T-helper 17 cell (primary cell): ENCODE measurements around the gene KMT5B. TPM values are rescaled to one million over a fixed set of nuclear protein-coding genes. Genes with fewer than 3 reads are reported as not detected.

Source experiments
- ATAC-seq: fragments of 150-1000 bp; cut with Tn5 transposase; 2 replicates; pipeline ENCODE4 v1.10.0; 2021; ENCODE audit warnings: mild to moderate bottlenecking, moderate library complexity
- DNase-seq, 3 donors: peaks; one replicate each; pipeline versions ENCODE4 v3.0.0 to v3.0.0-alpha.2; 2020 to 2021
- H3K9me3 ChIP-seq: one replicate; pipeline ENCODE4 v1.7.0; 2013; ENCODE audit warnings: low read length, mild to moderate bottlenecking; ENCODE audit not compliant: control insufficient read depth, poor library complexity, severe bottlenecking
- H3K27ac Mint-ChIP-seq: one replicate; pipeline ENCODE4 v1.8.0; 2022; ENCODE audit warnings: mild to moderate bottlenecking, moderate library complexity, mixed read lengths
- H3K27me3 Mint-ChIP-seq: one replicate; pipeline ENCODE4 v1.8.0; 2022; ENCODE audit warnings: mixed read lengths
- H3K36me3 Mint-ChIP-seq: one replicate; pipeline ENCODE4 v1.8.0; 2022; ENCODE audit warnings: low read depth, mixed read lengths
- H3K4me1 Mint-ChIP-seq: one replicate; pipeline ENCODE4 v1.8.0; 2022; ENCODE audit warnings: mild to moderate bottlenecking, mixed read lengths
- H3K4me3 Mint-ChIP-seq: one replicate; pipeline ENCODE4 v1.8.0; 2022; ENCODE audit warnings: mild to moderate bottlenecking, moderate library complexity, mixed read lengths
- total RNA-seq, 4 donors: library from RNA in 2 of 4; stranded (reverse) in 2 of 4; gene quantifications; one replicate each; pipeline ENCODE4 v1.2.3 and lab custom pipeline; 2022 to 2026

The KMT5B gene
- total RNA-seq, 2 donors from 2014 or later: 30.5 to 33.8 TPM

GRCh38 chr11:68159665-68160064 lies 53.4 kb downstream of the KMT5B start:
- H3K36me3 Mint-ChIP-seq: peaks cover 5% of the 10 kb centered on the region

DNA sequence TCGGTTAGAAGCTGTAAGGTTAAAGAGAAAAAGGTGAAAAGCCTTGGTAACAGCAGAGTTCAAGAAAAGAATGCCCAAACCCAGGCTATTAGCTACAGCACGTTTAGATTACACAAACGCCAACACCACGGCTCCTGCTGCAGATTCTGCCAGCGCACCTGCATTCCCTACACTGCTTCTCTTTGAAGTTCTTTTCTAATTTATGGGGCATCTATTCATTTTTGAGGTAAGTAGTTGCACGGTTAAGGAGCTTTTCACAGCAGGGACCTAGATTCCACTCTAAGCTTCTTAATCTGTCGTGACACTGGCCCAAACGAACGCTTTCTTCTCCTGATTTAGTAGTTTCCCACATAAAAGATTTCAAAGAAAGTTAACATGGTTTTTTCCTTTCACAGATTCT lies 53.9 kb downstream of the KMT5B start:
- Mint-ChIP-seq H3K4me1 (peaks cover 5% of the 10 kb centered on the region), H3K27ac (no peak overlapping the region), H3K27me3 (no peaks in the 10 kb centered on the region), H3K36me3 (peaks cover 5% of the 10 kb centered on the region), H3K4me3 (no peak overlapping the region)
- no peaks in the 10 kb centered on the region for H3K9me3 ChIP-seq
- DNase-seq (no peak), ATAC-seq (no peak)

More at GRCh38 chr11:68159665-68160064, 53.4 kb downstream of the KMT5B start:
- DNase-seq (no peak), ATAC-seq (no peak)
- peaks cover 5% of the 10 kb centered on the region for H3K4me1 Mint-ChIP-seq
- H3K27ac Mint-ChIP-seq: no peak overlapping the region
- no peaks in the 10 kb centered on the region for H3K27me3 Mint-ChIP-seq
- no peaks in the 10 kb centered on the region for H3K9me3 ChIP-seq
- H3K4me3 Mint-ChIP-seq: no peak overlapping the region

DNA sequence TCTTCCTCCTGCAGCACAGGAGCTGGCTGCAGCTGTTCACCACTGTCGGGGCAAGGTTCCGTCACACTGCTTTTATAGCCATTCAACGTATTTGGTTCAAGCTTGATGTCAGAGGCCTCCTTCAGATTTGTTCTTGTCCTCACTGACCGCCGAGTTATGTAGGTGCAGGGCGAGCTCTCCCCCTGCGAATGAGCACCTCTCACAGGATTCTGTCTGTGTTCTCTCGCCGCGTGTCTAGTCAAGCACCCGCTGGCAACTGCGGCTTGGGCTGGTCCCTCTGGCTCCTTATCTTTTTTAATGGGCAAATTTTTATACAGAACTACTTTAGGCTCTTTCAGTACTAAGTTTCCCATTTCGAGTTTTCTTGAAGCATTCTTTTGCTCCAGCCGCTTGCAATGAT lies 54.5 kb downstream of the KMT5B start:
- no peak overlapping the region for H3K4me3 Mint-ChIP-seq
- no peak overlapping the region for H3K27ac Mint-ChIP-seq
- peaks cover 5% of the 10 kb centered on the region for H3K36me3 Mint-ChIP-seq
- DNase-seq (no peak), ATAC-seq (no peak)
- H3K4me1 Mint-ChIP-seq: peaks cover 5% of the 10 kb centered on the region
- no peaks in the 10 kb centered on the region for H3K9me3 ChIP-seq
- no peaks in the 10 kb centered on the region for H3K27me3 Mint-ChIP-seq

GRCh38 chr11:68153742-68154141 lies 59.4 kb downstream of the KMT5B start:
- peaks cover 8% of the 10 kb centered on the region for H3K4me1 Mint-ChIP-seq
- DNase-seq (no peak), ATAC-seq (no peak)
- H3K9me3 ChIP-seq: no peaks in the 10 kb centered on the region
- no peaks in the 10 kb centered on the region for H3K27me3 Mint-ChIP-seq
- H3K4me3 Mint-ChIP-seq: no peak overlapping the region
- no peak overlapping the region for H3K27ac Mint-ChIP-seq
- H3K36me3 Mint-ChIP-seq: peaks cover 2% of the 10 kb centered on the region

- no peak overlapping the region for H3K27ac Mint-ChIP-seq
- H3K9me3 ChIP-seq: no peaks in the 10 kb centered on the region
- H3K4me1 Mint-ChIP-seq: peaks cover 10% of the 10 kb centered on the region
- ATAC-seq (no peak), DNase-seq (no peak)
- no peaks in the 10 kb centered on the region for H3K36me3 Mint-ChIP-seq
- no peak overlapping the region for H3K4me3 Mint-ChIP-seq
- H3K27me3 Mint-ChIP-seq: peaks cover 5% of the 10 kb centered on the region
Measured at GRCh38 chr11:68150037-68150436, 63.1 kb downstream of the KMT5B start.

GRCh38 chr11:68149417-68149816 lies 63.7 kb downstream of the KMT5B start:
- no peaks in the 10 kb centered on the region for H3K9me3 ChIP-seq
- Mint-ChIP-seq H3K36me3 (no peaks in the 10 kb centered on the region), H3K4me1 (peaks cover 10% of the 10 kb centered on the region), H3K27me3 (peaks cover 5% of the 10 kb centered on the region), H3K4me3 (no peak overlapping the region), H3K27ac (no peak overlapping the region)
- ATAC-seq (no peak), DNase-seq (no peak)

GRCh38 chr11:68148879-68149278 lies 64.2 kb downstream of the KMT5B start:
- Mint-ChIP-seq H3K27ac (no peak overlapping the region), H3K27me3 (peaks cover 5% of the 10 kb centered on the region), H3K36me3 (no peaks in the 10 kb centered on the region), H3K4me1 (peaks cover 10% of the 10 kb centered on the region), H3K4me3 (no peak overlapping the region)
- no peak for ATAC-seq
- DNase-seq: no peak
- no peaks in the 10 kb centered on the region for H3K9me3 ChIP-seq

DNA sequence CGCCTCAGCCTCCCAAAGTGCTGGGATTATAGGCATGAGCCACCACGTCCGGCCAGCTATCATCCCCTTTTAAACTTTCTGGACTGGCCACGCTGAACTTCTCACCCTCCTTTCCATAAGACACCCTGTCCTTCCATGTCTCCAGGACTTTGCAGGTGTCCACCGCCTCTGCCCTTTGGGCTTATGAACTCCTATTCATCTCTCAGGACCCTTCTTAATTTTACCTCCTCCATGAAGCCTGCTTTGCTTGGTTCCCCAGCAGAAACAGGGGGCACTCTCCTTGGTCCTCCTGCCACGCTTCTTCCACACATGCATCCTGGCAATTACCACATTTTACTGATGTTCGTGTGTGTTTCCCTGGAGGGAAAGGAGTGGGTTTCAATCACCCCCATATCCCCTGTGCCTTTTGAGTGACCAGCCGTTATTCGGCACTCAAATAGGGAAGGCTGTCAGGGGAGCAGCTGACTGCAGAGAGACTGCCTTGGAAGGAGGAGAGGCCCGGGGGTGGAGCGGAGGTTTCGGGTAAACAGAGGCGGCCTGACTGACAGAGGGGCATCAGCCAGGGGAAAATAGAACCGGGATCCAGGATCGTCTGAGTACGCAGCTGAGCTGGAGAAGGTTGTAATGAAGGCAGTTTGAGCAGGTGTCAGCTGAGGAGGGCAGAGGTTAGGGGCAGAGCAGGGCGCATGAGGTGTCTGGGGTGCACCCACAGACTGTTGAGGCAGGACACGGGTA lies 64.9 kb downstream of the KMT5B start:
- Mint-ChIP-seq H3K4me3 (no peak overlapping the region), H3K4me1 (peaks cover 10% of the 10 kb centered on the region), H3K27me3 (peaks cover 5% of the 10 kb centered on the region), H3K27ac (no peak overlapping the region), H3K36me3 (no peaks in the 10 kb centered on the region)
- no peaks in the 10 kb centered on the region for H3K9me3 ChIP-seq
- DNase-seq (no peak), ATAC-seq (no peak)

DNA sequence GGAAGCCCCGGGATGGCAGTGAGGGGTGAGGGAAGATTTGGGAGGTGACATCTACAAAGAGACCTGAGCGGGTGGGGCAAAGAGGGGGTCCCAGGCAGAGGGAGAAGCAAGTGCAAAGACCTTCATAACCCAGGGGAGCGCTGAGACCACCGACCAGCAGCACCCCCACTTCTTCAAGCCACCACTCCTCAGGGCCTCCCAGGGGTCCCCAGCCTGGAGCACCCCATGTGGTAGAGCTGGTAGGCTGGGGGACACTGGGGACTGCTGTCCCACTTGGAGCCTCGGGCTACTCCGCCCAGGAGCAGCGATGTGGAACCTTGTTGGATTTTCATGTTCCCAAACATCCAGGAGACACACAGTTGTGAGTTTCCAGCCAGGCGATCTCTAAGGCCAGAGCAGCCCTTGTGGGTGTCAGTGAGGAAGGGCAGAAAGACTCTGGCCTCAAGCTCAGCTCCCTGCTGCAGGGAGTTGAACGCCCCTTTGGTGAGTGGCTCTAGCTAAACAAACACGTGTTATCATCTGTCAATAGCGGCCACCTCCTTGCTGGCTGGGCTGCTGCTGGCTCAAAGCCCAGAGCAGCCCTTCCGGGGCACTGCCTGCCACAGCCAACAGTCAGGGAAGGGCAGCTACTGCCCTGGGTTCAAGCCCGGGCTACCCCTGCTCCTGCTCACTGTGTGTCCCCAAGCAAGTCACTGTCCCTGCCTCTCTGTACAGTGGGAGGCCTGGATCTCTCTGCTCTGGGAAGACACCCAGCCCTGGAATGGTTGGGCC lies 66.2 kb downstream of the KMT5B start:
- no peaks in the 10 kb centered on the region for H3K9me3 ChIP-seq
- DNase-seq: no peak
- H3K4me1 Mint-ChIP-seq: peaks cover 9% of the 10 kb centered on the region
- ATAC-seq: no peak
- no peak overlapping the region for H3K4me3 Mint-ChIP-seq
- no peak overlapping the region for H3K27ac Mint-ChIP-seq
- no peaks in the 10 kb centered on the region for H3K36me3 Mint-ChIP-seq
- H3K27me3 Mint-ChIP-seq: peaks cover 5% of the 10 kb centered on the region

DNA sequence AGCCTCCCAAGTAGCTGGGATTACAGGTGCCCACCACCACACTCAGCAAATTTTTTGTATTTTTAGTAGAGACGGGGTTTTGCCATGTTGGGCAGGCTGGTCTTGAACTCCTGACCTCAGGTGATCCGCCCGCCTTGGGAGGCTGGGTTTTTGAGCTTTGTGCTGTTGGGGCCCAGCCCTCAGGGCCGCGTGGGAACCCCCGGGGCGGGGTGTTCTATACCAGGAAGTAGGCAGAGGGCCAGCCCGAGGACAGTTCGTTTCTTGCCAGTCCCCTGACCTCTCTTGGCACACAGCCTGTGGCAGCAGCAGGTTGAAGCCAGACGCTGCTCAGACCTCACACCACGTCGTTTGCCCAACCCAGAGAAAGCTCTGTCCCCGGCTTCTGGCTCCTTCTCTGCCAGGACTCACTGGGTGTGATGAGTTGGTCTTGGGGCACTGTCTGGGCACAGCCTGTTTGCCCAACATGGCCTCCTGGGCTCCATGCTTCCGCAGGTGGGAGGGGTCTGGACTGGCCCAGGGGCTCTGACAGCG lies 67.0 kb downstream of the KMT5B start:
- peaks cover 5% of the 10 kb centered on the region for H3K27me3 Mint-ChIP-seq
- no peak overlapping the region for H3K27ac Mint-ChIP-seq
- H3K9me3 ChIP-seq: no peaks in the 10 kb centered on the region
- ATAC-seq (no peak), DNase-seq (no peak)
- H3K4me3 Mint-ChIP-seq: no peak overlapping the region
- peaks cover 14% of the 10 kb centered on the region for H3K4me1 Mint-ChIP-seq
- no peaks in the 10 kb centered on the region for H3K36me3 Mint-ChIP-seq

- Mint-ChIP-seq H3K27ac (no peak overlapping the region), H3K4me3 (no peak overlapping the region), H3K4me1 (peaks cover 14% of the 10 kb centered on the region), H3K36me3 (no peaks in the 10 kb centered on the region), H3K27me3 (peaks cover 5% of the 10 kb centered on the region)
- H3K9me3 ChIP-seq: no peaks in the 10 kb centered on the region
- DNase-seq (no peak), ATAC-seq (no peak)
Measured at GRCh38 chr11:68145120-68145866, 67.8 kb downstream of the KMT5B start.

DNA sequence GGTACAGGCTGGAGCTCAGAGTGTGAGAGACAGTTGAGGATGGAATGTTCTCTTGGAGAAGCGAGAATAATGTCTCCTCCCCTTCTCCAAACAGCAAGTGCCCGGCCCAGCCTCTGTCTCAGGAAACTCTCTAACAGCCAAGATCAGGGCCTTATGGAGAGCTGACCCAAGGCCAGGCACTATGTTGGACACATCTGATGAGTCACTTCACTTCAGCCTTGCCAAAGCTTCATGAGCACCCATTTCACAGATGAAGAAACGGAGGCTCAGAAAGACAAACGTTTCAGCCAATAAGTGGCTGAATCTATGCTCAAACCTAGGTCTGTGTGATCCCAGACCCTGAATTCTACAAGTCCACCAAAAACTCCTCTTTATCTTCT lies 69.8 kb downstream of the KMT5B start:
- Mint-ChIP-seq H3K36me3 (no peaks in the 10 kb centered on the region), H3K4me1 (peaks cover 14% of the 10 kb centered on the region), H3K27ac (no peak overlapping the region), H3K27me3 (peaks cover 3% of the 10 kb centered on the region), H3K4me3 (no peak overlapping the region)
- ATAC-seq (no peak), DNase-seq (no peak)
- H3K9me3 ChIP-seq: no peaks in the 10 kb centered on the region
